Endothelial cell of umbilical vein (primary cell): ENCODE results near the gene XRCC1.

Experiments
- CTCF ChIP-seq, 2 donors: IDR thresholded peaks; 1 replicate in 1 of 2; 2 replicates in 1 of 2; pipeline ENCODE4 v1.5.1; 2011; ENCODE audit warnings: low read length in 2 of 2, mild to moderate bottlenecking in 2 of 2, moderate library complexity in 2 of 2, control low read depth in 1 of 2, inconsistent platforms in 1 of 2, low read depth in 1 of 2; ENCODE audit not compliant: insufficient read depth in 1 of 2; ENCODE audit errors: extremely low read depth in 1 of 2
- EZH2 ChIP-seq: IDR thresholded peaks from 2 replicates; pipeline ENCODE4 v1.6.1; 2012; ENCODE audit warnings: borderline replicate concordance, low read depth, mild to moderate bottlenecking, moderate library complexity, low read length, inconsistent platforms; ENCODE audit not compliant: severe bottlenecking
- FOS ChIP-seq: IDR thresholded peaks from 2 replicates; pipeline ENCODE4 v1.6.1; 2011; ENCODE audit warnings: mild to moderate bottlenecking, low read length, moderate library complexity, borderline replicate concordance; ENCODE audit not compliant: insufficient read depth
- GATA2 ChIP-seq: IDR thresholded peaks from 2 replicates; pipeline ENCODE4 v1.7.0; 2011; ENCODE audit warnings: low read depth, mild to moderate bottlenecking, moderate library complexity, mixed read lengths, low read length; ENCODE audit not compliant: insufficient read length, insufficient read depth
- JUN ChIP-seq: IDR thresholded peaks from 2 replicates; pipeline ENCODE4 v1.6.1; 2011; ENCODE audit warnings: borderline replicate concordance, low read depth; ENCODE audit not compliant: insufficient read length, insufficient read depth
- MAX ChIP-seq: IDR thresholded peaks from 2 replicates; pipeline ENCODE4 v1.6.1; 2011; ENCODE audit not compliant: insufficient read depth, insufficient read length
- POLR2A ChIP-seq: IDR thresholded peaks from 2 replicates; pipeline ENCODE4 v1.6.1; 2012; ENCODE audit warnings: low read depth, mild to moderate bottlenecking, control low read depth, low read length
- POLR2AphosphoS5 ChIP-seq: IDR thresholded peaks from 2 replicates; pipeline ENCODE4 v1.6.1; 2012; ENCODE audit warnings: low read depth, mild to moderate bottlenecking, control low read depth, low read length, moderate library complexity; ENCODE audit not compliant: insufficient read depth

DNA sequence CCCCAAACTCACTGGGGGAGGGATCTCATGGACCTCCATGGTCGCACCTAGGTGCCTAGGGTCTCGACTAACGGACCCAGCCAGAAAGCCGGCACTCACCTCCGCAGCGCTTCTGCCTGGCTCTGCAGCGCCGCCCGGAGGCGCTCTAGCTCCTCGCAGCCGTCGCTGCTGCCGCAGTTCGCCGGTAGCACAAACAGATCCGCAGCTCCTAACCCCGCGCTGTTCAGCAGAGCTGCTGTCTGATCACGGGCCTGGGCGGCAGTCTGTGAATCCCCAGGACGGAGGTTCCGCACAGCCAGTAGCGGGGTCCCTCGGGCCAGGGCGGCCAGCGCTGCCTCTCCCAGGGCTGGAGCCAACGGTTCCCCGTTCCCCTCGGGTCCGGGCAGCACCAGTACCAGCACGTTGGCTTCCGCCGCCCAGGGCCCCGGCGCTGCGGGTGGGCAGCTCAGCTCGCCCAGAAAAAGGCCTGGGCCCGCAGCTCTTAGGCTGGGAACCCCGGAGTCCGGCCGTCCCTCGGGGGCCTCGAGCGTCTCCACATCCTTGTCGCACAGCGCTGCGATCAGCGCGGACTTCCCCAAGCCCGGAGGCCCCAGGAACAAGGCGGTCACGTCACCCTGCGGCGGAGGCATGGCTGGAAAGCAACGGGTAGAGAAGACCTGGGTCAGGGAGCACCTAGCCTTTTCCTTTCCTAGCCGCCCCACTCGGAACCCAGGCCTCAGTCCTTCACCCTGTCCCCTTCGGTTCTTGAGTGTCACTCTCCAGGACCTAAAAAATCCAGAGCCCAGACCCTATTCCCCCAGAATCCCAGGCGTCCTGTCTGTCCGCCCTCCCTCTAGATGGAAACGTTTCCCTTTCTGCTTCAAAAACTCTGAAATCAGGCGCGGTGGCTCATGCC lies 19.6 kb upstream of the XRCC1 start:
- TF ChIP-seq CTCF (IDR thresholded peaks at IDR 0.05; ENCODE audit: extremely low read depth in 1 of 2, insufficient read depth in 1 of 2, low read depth in 1 of 2, low read length in 2 of 2), result peak; percentile 90 to 98
- TF ChIP-seq POLR2AphosphoS5, result no peak
- TF ChIP-seq EZH2, result no peak
- no peak for TF ChIP-seq POLR2A
- no peak for TF ChIP-seq MAX
- no peak for TF ChIP-seq FOS
- no peak for TF ChIP-seq GATA2
- TF ChIP-seq JUN, result no peak
